Mesodermal cell (in vitro differentiated cells): Measurements from ENCODE around the gene POLG.

Source experiments
- H3K27ac ChIP-seq: 2 replicates; pipeline ENCODE4 v1.7.0; 2013; ENCODE audit warnings: mild to moderate bottlenecking, low read depth, low read length, moderate library complexity; ENCODE audit not compliant: severe bottlenecking
- H3K36me3 ChIP-seq: 2 replicates; pipeline ENCODE4 v1.7.1; 2013; ENCODE audit warnings: mild to moderate bottlenecking, low read length, moderate library complexity; ENCODE audit not compliant: control insufficient read depth, insufficient read depth
- H3K4me1 ChIP-seq: one replicate; pipeline ENCODE4 v1.7.1; 2013; ENCODE audit warnings: mild to moderate bottlenecking, low read length; ENCODE audit not compliant: insufficient read depth, control insufficient read depth, poor library complexity, severe bottlenecking
- H3K4me3 ChIP-seq: 2 replicates; pipeline ENCODE4 v1.7.0; 2013; ENCODE audit warnings: low read length, control low read depth, mild to moderate bottlenecking; ENCODE audit not compliant: insufficient read depth, poor library complexity, severe bottlenecking; ENCODE audit errors: extremely low read depth
- H3K9me3 ChIP-seq: 2 replicates; pipeline ENCODE4 v1.7.1; 2013; ENCODE audit warnings: mild to moderate bottlenecking, low read length, moderate library complexity; ENCODE audit not compliant: control insufficient read depth
- WGBS, 2 experiments: methylation state at CpG; one replicate each; pipeline ENCODE4 v1.1.5; 2013; ENCODE audit warnings: missing lambda C conversion rate in 2 of 2; ENCODE audit not compliant: insufficient coverage in 2 of 2; 5-methylcytosine and 5-hydroxymethylcytosine counted together

Gene POLG

DNA sequence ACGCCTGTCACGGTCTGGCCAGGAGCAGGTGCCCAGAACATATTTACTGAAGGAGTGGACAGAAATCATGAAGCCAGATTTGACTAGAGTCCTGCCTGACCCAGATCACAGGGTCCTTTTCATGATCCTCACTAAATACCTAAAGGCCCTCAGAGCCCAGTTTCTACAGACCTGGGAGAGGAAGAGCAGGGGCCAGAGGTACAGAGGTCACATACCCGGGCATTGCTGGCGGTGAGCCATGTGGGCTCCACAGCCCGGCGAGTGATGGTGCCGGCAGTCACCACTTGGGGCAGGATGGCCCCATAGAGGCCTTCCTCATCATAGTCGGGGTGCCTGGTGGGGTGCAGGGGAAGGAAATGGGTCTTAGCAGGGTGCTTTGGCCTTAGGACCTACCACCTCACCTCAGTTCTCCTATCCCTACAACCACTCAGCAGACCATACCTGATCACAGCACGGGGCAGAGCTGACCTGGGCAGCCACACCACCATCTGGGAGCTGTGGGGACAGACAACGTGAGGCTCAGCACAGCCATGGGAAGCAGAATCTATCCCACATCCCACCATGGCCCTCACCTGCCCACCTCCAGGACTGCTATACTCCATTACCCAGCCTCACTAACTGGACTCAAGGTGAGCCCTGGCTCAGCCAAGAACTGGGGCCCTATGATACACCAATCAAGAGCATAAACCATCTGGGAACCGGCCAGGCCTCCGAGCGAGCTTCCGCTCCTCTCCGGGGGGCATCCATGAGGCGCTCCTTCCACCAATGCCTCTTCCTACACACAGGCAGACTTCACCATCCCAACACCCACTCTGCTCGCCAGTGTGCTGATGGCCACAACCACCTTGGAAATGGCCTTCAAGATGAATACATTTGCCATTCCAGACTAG, 12.9 kb downstream of the POLG start:
- no peaks in the 10 kb centered on the region for H3K4me1 ChIP-seq
- H3K27ac ChIP-seq, result no peak overlapping the region
- 92 to 95% methylated on average over 8 to 15 of the region's 17 CpGs for WGBS, 2 experiments
- peaks cover 98% of the 10 kb centered on the region for H3K36me3 ChIP-seq
- H3K4me3 ChIP-seq, result no peak overlapping the region
- H3K9me3 ChIP-seq, result no peaks in the 10 kb centered on the region

DNA sequence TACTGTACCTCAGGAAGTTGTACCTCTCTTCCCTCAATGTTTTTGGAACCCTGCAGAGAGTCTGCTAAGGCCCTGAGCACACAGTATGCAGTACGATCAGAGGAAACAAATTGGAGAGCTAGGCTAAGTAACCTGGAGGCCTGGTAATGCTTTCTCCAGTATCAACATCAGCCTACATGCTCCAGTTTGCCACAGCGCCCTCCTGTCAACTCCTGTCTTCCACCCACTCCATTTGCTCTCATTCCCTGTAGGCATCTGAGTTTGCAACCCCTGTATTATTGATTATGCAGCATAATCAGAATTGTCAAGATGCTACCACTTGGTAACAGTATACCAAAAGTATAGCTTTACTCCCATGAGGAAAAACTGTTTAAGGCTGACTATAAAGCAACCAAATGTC, 14.4 kb downstream of the POLG start:
- no peak overlapping the region for H3K27ac ChIP-seq
- no peaks in the 10 kb centered on the region for H3K9me3 ChIP-seq
- WGBS, 2 experiments, result 95 to 100% methylated on average over 1 to 2 of the region's 2 CpGs
- no peak overlapping the region for H3K4me3 ChIP-seq
- no peaks in the 10 kb centered on the region for H3K4me1 ChIP-seq
- H3K36me3 ChIP-seq, result peaks cover 98% of the 10 kb centered on the region

GRCh38 chr15:89319678-89320077, 14.9 kb downstream of the POLG start:
- Histone ChIP-seq H3K4me1 (no peaks in the 10 kb centered on the region), H3K36me3 (peaks cover 98% of the 10 kb centered on the region), H3K9me3 (no peaks in the 10 kb centered on the region), H3K27ac (no peak overlapping the region), H3K4me3 (no peak overlapping the region)
- 86 to 98% methylated on average over 8 of the region's 9 CpGs for WGBS, 2 experiments

DNA sequence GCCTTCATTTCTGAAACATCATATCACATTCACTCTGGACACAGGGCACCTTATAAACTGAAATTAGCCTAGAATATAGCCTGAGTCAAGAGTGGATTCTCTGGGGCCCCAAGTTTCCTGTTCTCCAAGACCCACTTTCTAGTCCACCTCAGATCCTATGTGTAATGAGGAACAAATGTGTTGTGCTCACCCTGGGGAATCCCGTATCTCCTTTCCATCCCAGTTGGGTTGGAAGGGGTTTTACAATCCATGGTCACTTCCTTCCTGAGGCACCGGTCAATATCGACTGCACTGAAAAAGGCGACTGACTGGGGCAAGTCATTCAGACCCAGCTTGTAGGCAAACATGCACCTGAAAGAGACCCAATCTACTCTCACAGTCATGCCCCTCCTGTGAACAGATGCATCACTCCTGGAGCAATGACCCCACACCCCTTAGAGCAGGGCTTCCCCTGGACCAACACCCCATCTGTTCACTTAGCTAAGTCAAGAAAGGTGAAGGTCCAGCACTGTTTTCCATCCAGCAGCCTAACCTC, 17.4 kb downstream of the POLG start:
- Histone ChIP-seq H3K27ac (no peak overlapping the region), H3K9me3 (no peaks in the 10 kb centered on the region), H3K4me3 (no peak overlapping the region), H3K36me3 (peaks cover 93% of the 10 kb centered on the region), H3K4me1 (no peaks in the 10 kb centered on the region)
- 100% methylated on average over 4 of the region's 4 CpGs for WGBS, 2 experiments

DNA sequence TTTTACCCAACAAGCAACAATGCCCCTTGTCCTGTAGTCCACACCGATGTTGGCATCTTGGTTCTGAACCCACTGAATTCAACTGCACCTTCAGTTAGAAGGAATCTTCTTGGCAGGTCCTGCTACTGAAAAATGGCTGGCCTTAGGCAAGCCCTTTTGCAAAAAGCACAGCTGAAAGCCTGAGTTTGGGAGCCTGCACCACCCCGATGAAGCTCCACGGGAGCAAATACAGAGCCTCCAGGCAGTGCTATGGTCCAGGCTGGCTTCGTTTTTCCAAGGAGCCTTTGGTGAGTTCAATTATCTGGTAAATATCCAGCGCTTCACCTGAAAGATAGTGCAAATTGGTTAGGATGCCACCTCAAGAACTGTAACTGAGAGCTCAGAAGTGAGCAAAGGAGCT, 18.1 kb downstream of the POLG start:
- Histone ChIP-seq H3K4me1 (no peaks in the 10 kb centered on the region), H3K27ac (peak overlapping the region; percentile 26), H3K9me3 (no peaks in the 10 kb centered on the region), H3K36me3 (peaks cover 92% of the 10 kb centered on the region), H3K4me3 (no peak overlapping the region)
- 90 to 93% methylated on average over 5 of the region's 5 CpGs for WGBS, 2 experiments

DNA sequence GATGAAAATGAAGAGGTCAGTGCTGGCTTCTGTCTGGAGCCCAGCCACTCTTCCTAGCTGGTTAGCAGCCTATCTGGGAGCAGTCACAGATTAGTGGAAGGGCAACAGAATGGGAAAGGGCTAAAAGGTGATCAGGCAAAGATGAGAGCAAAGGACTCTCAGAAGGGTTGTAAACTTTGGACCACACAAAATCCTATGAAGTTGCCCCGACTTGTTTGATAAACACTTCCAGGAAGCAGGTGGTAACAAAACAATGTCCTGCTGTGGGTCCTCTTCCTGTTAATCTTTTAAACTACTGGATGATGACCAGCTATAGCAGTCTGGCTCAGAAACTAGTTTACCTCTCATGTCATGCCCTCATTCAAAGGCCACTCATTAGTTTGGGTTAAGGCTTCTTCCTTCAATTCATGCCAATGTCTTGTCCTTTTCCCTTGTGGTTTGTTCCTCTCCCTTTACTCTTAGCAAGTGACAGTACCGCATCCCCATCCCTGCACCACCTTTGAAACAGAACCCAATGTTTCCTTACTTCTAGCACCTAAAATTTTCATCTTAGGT, 19.2 kb downstream of the POLG start:
- Histone ChIP-seq H3K4me3 (no peak overlapping the region), H3K36me3 (peaks cover 86% of the 10 kb centered on the region), H3K27ac (no peak overlapping the region), H3K9me3 (no peaks in the 10 kb centered on the region), H3K4me1 (no peaks in the 10 kb centered on the region)
- WGBS, 2 experiments, result 100% methylated on average over 1 to 2 of the region's 2 CpGs

DNA sequence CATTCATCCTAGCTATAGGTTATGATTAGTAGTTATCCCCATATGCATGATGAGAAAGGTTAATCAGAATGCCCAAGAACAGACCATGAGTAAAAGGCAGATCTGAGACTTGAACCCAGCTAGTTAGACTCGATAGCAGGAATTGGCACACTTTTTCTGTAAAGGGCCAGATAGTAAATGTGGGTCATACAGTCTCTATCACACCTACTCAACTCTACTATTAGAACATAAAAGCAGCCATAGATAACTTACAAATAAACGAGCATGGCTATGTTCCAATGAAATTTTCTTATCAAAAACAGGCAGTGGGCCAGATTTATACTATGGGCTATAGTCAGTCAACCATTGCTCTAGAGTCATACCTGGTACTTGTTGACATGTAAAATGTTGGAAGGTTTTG, 24.6 kb downstream of the POLG start:
- peaks cover 16% of the 10 kb centered on the region for H3K4me1 ChIP-seq
- WGBS, 2 experiments, result 78 to 94% methylated on average over 1 to 2 of the region's 2 CpGs
- H3K36me3 ChIP-seq, result peaks cover 75% of the 10 kb centered on the region
- no peak overlapping the region for H3K27ac ChIP-seq
- H3K9me3 ChIP-seq, result no peaks in the 10 kb centered on the region
- H3K4me3 ChIP-seq, result no peak overlapping the region

DNA sequence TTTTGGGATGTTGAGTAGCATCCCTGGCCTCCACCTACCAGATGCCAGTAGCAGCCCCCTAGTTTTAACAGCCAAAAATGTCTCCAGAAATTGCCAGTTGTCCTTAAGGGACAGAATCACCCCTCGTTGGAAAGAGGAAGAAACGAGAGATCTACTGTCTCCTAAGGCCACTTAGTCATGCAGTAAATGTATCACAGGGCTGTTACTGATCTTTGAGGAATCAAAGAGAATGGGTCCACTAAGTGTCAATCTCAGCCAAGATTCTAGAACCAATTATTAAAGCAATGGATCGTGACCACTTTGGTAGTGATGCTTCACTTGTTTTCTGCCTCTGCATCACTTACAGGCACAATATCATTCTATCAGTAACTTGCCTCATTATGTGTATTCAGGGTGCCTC, 26.4 kb downstream of the POLG start:
- peak overlapping the region; percentile 2 for H3K27ac ChIP-seq
- peaks cover 16% of the 10 kb centered on the region for H3K4me1 ChIP-seq
- H3K36me3 ChIP-seq, result peaks cover 77% of the 10 kb centered on the region
- 83 to 92% methylated on average over 1 to 3 of the region's 3 CpGs for WGBS, 2 experiments
- H3K4me3 ChIP-seq, result no peak overlapping the region
- H3K9me3 ChIP-seq, result no peaks in the 10 kb centered on the region

- WGBS, 2 experiments, result 75% methylated on average over 1 of the region's 2 CpGs; no CpG with 5 or more reads in 1 of the 2 experiments
- Histone ChIP-seq H3K4me3 (no peak overlapping the region), H3K9me3 (no peaks in the 10 kb centered on the region), H3K27ac (peak overlapping the region; percentile 61), H3K36me3 (peaks cover 76% of the 10 kb centered on the region), H3K4me1 (peaks cover 16% of the 10 kb centered on the region)
Observed at GRCh38 chr15:89307791-89308190, 26.8 kb downstream of the POLG start.

DNA sequence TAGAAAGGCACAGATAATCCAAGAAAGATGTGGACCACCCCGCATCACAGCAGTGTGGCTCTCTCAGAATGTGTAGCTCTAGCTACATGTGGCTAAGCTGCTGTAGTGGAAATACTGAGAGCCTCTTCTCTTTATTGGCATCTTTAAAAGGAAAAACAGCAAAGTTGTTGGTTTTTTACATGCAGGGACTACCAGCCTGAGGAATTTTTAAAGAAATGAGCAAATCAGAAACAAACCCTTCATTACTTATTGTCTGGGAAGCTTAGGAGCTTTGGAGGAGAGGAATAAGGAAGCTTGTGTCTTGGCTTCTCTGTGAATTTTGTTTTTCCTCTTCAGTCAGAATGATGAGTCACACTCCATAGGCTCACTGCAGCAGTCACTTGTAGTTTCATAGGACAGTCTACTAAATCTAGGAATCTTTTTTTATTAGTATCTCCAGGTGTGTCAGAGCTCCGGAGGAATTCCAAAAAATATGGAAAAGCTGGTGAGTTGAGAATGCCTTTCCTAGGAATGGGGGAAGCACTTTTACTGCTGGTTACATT, 27.5 kb downstream of the POLG start:
- Histone ChIP-seq H3K4me3 (no peak overlapping the region), H3K9me3 (no peaks in the 10 kb centered on the region), H3K27ac (peak overlapping the region; percentile 61), H3K36me3 (peaks cover 72% of the 10 kb centered on the region), H3K4me1 (peaks cover 16% of the 10 kb centered on the region)
- WGBS, 2 experiments, result 100% methylated on average over 1 of the region's 2 CpGs; no CpG with 5 or more reads in 1 of the 2 experiments
